ENCODE data around the gene SEH1L. TPM values are rescaled to one million over a fixed set of nuclear protein-coding genes. Genes with fewer than 3 reads are reported as not detected.
"Not testable (repeated sequence)": the region's sequence is repeated elsewhere in the genome, so short reads cannot be mapped to it uniquely, and the experiment has no call there.

Gene SEH1L
- polyA plus RNA-seq, 4 donors, result 34.6 to 43.6 (median 42.6) TPM

DNA sequence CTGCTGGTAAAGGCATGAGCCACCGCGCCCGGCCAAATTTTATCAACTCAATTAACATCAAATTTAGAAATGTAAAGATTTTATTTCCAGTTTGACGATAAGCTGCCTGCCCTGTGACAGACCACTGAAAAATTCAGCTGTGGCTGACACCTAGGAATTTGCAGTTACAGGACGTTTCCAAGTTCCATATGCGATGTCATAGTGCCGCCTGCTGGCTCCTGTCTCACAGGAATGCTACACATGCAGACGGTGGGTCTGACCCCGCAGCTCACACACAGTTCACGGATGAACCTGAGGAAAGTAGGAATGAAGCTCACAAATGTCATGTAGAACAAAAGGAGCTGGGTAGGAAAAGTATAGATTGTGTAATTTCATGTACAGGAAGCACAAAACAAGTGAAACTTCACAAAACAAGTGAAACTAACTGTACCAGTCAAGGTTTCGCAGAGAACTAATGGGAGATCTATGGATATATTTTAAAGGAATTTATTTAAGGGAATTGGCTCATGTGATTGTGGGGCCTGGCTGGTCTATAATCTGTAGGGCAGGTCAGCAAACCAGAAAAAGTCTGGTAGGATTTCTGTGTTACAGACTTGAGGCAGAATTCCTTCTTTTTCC, 13.2 kb upstream of the SEH1L start:
- peak; percentile 65 to 77 (median 71) for DNase-seq (ENCODE audit: low read depth in 4 of 4, low spot score in 3 of 4)

- DNase-seq (ENCODE audit: low read depth in 4 of 4, low spot score in 3 of 4), result no peak
These were observed 8.6 kb upstream of the SEH1L start for GRCh38 chr18:12939162-12939561.

- DNase-seq (ENCODE audit: low read depth in 4 of 4, low spot score in 3 of 4), result no peak
These were observed 4.6 kb upstream of the SEH1L start for GRCh38 chr18:12943215-12943614.

DNA sequence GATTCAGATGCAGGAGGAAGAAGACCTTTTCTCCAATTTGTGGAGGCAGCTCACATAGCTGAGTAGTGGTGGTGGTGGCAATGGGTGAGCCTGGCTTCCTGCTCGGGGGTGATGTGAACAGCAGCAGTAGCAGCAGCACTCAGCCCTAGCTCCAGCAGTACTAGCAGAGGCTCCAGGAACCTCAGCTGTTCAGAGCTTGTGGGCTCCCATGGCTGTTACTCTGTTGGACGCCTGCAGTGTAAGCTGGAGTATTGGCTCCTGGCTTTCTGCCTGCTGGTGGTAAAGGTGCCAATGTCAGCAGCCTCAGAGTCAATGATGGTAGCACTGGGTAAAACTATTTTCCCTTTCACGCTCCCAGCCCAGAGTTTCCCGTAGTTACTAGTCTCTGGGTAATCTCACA, 3.1 kb upstream of the SEH1L start:
- DNase-seq (ENCODE audit: low read depth in 4 of 4, low spot score in 3 of 4), result no peak

GRCh38 chr18:12946549-12947284, 1.1 kb upstream of the SEH1L start:
- peak; percentile 32 to 67 (median 52) for DNase-seq (ENCODE audit: low read depth in 4 of 4, low spot score in 3 of 4)

- DNase-seq (ENCODE audit: low read depth in 4 of 4, low spot score in 3 of 4), result peak; percentile 71 to 87 (median 75)
These were observed 416 bp downstream of the SEH1L start for GRCh38 chr18:12948050-12948804.

DNA sequence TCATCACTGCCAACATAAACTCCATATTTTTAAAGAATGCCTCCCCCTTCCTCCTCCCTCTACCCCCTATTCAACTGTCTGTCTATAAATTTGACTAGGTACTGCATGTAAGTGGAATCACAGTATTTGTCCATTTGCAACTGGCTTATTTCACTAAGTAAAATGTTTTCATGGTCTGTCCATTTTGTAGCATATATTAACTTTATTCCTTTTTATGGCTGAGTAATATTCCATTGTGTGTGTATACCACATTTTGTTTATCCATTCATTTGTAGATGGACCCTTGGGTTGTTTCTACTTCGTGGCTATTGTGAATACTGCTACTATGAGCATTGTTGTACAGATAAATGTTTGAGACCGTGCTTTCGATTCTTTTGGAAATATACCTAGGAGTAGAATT, 10.7 kb downstream of the SEH1L start:
- no peak for DNase-seq (ENCODE audit: low read depth in 4 of 4, low spot score in 3 of 4)

DNA sequence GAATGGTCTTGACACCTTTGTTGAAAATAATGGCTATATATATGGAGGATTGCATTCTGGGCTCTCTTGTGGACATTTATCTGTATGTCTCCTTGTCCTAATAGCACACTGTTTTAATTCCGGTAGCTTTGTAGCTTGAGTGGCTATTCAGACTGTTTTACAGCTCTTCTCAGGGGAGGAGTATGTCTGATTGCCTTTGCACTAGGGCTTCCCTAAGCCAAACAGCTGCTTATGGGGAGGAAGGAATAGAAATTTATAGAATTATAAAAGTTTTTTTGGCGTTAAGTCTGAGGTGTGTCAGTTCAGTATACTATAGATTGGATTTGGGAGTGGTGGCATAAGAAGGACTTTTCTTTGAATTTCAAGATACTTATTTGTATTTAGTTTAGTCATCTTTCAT, 12.6 kb downstream of the SEH1L start:
- no peak for DNase-seq (ENCODE audit: low read depth in 4 of 4, low spot score in 3 of 4)

GRCh38 chr18:12960853-12961397, 13.1 kb downstream of the SEH1L start:
- no peak for DNase-seq (ENCODE audit: low read depth in 4 of 4, low spot score in 3 of 4)

DNA sequence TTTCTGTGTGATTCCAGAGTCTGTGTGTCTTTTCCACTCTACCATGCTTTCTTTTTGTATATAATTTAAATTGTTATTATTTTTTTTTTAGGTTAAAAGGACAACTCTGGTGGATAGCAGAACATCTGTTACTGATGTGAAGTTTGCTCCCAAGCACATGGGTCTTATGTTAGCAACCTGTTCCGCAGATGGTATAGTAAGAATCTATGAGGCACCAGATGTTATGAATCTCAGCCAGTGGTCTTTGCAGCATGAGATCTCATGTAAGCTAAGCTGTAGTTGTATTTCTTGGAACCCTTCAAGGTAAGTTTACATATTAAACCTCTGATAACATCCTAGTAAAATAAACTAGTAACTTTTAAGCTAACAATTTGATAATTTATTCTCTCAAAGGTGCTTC, 15.3 kb downstream of the SEH1L start:
- no peak for DNase-seq (ENCODE audit: low read depth in 4 of 4, low spot score in 3 of 4)

DNA sequence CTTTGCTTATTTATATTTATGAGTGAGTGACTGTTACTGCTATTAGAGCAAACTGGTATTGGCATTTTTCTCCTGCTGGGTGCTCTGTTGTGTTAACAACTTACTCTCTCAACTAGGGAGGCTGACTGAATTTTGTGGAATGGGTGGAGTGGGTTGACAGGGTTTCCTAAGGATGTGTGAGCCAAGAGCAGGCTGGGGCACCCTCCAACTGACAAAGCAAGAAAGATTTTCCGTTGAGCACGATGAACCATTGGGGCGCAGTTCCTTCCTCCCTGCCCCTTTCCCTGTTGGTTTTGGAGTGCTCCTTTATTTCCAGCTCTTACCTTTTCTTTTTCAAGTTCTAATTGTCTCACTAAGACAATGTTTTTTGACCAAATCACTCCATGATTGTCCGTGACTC, 20.3 kb downstream of the SEH1L start:
- DNase-seq (ENCODE audit: low read depth in 4 of 4, low spot score in 3 of 4), result no peak

DNA sequence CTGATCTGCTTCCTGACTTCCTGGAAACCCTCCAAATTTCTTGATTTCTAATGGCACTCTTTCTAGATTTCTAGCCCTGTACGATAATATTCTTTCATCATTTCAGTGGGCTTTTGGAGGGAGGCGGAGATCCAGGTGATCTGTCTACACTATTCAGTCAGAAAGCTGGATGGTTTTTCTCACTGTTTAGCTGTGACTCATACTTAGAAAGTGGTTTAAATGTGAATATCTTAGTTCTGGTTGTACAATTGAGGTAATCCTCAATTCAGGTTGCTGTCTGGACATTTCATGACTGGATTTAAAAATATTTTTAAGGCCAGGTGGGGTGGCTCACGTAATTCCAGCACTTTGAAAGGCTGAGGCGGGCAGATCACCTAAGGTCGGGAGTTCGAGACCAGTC, 20.8 kb downstream of the SEH1L start:
- DNase-seq (ENCODE audit: low read depth in 4 of 4, low spot score in 3 of 4), result no peak

DNA sequence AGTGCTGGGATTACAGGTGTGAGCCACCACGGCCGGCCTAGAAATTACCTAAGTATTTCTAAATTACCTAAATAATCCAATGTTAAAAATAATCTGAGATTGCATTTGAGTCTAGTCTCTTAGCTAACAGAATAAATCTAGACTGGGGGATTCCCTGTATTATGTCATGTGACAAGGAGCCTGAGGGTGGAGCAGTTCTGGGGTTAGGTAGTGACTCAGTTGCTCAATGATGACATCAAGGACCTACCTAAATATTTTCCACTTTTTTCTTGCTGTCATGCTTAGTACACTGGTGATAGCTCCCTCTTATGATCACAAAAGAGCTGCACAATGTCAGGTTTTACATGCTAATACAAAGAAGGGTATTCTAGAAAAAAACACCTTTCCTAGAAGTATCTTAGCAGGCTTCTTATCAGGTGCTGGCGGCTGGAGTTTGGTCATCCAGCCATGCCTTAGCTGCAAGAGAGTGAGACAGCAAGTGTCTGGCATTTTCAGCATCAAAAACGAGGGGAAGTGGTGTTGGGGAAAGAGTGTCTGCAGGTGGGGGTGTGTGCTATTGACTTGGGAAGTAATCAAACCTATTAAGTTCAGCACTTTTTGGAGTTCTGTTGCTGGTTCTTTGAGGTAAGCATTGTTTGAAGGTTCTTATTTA, 25.9 kb downstream of the SEH1L start:
- DNase-seq (ENCODE audit: low read depth in 4 of 4, low spot score in 3 of 4), result no peak

GRCh38 chr18:12975488-12975887, 27.7 kb downstream of the SEH1L start:
- DNase-seq (ENCODE audit: low read depth in 4 of 4, low spot score in 3 of 4), result no peak

GRCh38 chr18:12976305-12976704, 28.5 kb downstream of the SEH1L start:
- no peak for DNase-seq (ENCODE audit: low read depth in 4 of 4, low spot score in 3 of 4)

GRCh38 chr18:12980065-12980464, 32.3 kb downstream of the SEH1L start:
- DNase-seq (ENCODE audit: low read depth in 4 of 4, low spot score in 3 of 4), result not testable (repeated sequence)

DNA sequence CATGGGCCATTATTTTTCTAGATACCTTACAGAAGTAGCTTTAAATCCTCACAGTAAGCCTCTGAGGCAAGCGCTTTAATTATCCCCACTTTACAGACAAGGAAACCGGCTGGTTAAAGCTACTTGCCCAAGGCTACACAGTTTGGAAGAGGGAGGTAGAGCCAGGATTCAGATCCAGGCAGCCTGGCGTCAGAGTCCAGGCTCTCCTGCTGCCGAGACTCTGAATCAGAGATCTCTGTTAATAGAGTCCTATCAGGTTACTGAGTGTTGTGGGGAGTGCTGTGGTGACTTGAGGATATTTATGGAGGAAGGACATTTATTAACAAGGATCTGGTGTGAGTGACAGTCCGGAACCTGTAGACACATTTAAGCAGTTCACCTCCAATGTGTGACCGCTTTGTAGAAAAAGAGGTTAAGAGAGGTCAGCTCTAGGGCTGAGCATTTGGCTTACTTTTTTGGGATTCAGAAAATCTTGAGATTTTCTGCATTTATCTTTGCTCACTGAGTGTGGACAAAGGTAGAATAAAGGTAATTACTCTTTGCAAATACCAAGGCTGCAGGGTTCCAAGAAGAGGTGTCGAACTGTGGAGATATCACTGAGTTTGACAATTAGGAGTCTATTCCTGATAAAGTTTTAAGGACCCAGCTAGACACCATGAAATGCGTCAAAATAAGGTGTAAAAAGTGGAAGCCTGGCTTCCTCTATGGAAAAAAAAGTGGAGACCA, 41.7 kb downstream of the SEH1L start:
- no peak for DNase-seq (ENCODE audit: low read depth in 4 of 4, low spot score in 3 of 4)

GRCh38 chr18:12990123-12990475, 42.3 kb downstream of the SEH1L start:
- DNase-seq (ENCODE audit: low read depth in 4 of 4, low spot score in 3 of 4), result no peak

GRCh38 chr18:12990641-12990966, 42.8 kb downstream of the SEH1L start:
- DNase-seq (ENCODE audit: low read depth in 4 of 4, low spot score in 3 of 4), result no peak
